B cell (primary cell): Measurements from ENCODE around the gene GPR62.

ENCODE experiments used
- EZH2 ChIP-seq: IDR thresholded peaks from 2 replicates; pipeline ENCODE4 v1.6.1; 2012; ENCODE audit warnings: borderline replicate concordance, low read depth, mild to moderate bottlenecking, moderate library complexity, low read length; ENCODE audit not compliant: insufficient read depth, poor library complexity, severe bottlenecking
- TF ChIP-seq, protein P1 (sequence below): fragments of 200-600 bp; IDR thresholded peaks from one replicate; pipeline ENCODE4 v1.8.0; 2022; ENCODE audit warnings: antibody characterized with exemption, mild to moderate bottlenecking

DNA sequence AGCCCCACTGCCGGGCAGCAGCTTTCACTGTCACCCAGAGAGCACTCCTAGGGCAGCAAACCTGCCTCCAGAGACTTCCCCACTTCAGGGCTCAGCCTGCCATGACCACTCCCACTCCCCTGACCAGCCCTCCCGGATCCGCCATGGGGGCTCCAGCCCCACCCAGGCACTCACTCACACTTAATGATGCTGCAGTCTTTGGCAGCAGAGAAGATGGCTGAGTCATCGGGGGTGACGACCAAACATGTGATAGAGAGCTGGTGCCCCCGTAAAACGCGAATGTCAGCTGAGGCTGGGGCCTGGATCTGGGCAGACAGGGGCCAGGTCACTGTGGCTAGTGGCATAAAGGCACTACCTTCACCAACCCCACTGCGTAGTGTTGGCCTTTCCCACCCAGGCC, 18.2 kb upstream of the GPR62 start:
- TF ChIP-seq EZH2 = no peak
- TF ChIP-seq, protein P1, sequence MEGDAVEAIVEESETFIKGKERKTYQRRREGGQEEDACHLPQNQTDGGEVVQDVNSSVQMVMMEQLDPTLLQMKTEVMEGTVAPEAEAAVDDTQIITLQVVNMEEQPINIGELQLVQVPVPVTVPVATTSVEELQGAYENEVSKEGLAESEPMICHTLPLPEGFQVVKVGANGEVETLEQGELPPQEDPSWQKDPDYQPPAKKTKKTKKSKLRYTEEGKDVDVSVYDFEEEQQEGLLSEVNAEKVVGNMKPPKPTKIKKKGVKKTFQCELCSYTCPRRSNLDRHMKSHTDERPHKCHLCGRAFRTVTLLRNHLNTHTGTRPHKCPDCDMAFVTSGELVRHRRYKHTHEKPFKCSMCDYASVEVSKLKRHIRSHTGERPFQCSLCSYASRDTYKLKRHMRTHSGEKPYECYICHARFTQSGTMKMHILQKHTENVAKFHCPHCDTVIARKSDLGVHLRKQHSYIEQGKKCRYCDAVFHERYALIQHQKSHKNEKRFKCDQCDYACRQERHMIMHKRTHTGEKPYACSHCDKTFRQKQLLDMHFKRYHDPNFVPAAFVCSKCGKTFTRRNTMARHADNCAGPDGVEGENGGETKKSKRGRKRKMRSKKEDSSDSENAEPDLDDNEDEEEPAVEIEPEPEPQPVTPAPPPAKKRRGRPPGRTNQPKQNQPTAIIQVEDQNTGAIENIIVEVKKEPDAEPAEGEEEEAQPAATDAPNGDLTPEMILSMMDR = no peak
